ENCODE measurements around the gene MALL.
"Not testable (repeated sequence)": the region's sequence is repeated elsewhere in the genome, so short reads cannot be mapped to it uniquely, and the experiment has no call there.

Gene MALL

DNA sequence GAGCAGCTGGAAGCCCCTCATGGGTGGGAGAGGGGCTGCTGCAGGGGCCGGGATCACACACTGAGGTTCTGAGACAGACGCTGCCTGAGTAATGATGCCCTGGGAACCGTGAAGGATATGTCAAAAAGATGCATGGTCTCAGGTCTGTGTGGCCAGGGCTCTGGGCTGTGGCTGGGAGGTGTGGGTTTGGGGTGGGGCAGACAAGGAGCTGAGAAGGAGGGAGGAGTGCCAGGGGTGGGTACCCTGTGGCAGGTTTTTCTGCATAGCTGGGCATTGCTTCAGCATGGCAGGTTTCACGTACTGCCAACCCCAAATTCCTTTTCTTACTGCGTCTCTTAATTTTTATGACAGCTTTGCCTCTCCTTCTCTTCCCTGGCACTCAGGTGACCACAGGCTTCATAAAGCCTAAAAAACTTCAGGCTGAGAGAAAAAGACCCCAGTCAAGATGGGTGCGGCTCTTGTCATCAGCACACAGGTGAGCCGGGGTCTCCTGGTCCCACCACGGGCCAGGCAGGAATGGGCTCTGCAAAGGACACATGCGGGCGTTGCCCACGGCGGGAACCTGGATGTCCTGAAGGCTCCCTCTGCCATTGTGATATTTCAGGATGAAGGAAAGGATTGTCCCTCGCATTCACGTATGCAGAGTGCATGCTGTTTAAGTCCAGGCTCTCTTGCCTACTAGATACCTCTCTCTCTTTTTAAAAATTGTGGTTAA is 18.0 kb downstream of the MALL start:
- no peak for DNase-seq

GRCh38 chr2:110095994-110096633 is 19.5 kb downstream of the MALL start:
- DNase-seq: no peak

GRCh38 chr2:110094884-110095534 is 20.6 kb downstream of the MALL start:
- not testable (repeated sequence) for DNase-seq

GRCh38 chr2:110093924-110094323 is 21.7 kb downstream of the MALL start:
- DNase-seq: not testable (repeated sequence)

DNA sequence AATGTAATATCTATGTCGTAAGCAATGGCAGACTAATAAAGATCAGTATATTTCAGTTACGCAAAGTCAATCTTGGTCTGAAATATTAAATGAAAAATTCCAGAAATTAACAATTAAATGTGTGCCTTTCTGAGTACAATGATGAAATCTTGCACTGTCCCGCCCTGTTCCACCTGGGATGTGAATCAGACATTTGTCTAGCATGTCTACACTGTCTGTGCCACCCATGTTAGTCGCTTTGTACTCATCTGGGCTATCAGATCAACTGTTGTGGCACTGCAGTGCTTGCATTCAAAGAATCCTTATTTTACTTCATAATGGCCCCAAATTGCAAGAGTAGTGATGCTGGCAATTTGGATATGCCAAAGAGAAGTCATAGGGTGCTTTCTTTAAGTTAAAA is 25.5 kb downstream of the MALL start:
- DNase-seq: not testable (repeated sequence)

DNA sequence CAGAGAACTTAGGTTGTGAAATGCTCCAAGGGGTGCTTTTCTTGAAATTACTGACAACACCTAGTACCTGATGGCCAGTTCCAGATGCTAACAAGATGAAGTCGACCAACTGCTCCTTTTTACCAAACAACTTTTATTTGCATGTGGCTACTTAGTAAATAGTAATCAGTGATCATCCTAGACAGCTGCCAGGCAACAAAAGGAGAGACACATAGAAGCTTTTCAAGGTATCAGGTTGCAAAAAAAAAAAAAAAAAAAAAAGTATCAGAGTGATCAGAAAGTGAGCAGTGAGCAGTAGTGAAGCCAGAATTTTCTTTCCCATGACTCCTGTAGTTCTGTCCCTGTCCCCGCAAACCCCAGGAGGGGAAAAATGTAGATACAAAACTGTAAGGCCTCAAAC is 31.9 kb downstream of the MALL start:
- not testable (repeated sequence) for DNase-seq

DNA sequence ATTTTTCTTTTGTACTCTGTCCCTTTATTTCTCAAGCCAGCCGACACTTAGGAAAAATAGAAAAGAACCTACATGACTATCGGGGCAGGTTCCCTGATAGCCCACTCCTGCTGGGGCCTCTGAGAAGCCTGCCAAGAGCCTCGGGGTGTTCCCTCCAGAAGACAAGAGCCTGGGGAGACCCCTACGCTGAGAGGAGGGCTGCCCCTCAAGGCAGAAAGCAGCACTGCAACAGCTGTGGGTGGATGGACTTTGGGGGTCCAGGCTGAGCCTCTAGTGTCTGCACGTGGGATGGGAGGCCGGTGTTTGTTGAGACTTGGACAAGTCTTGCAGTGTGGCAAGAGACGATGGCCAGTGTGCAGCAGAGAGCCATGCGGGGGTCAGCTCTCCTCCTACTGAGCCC is 32.5 kb downstream of the MALL start:
- not testable (repeated sequence) for DNase-seq

DNA sequence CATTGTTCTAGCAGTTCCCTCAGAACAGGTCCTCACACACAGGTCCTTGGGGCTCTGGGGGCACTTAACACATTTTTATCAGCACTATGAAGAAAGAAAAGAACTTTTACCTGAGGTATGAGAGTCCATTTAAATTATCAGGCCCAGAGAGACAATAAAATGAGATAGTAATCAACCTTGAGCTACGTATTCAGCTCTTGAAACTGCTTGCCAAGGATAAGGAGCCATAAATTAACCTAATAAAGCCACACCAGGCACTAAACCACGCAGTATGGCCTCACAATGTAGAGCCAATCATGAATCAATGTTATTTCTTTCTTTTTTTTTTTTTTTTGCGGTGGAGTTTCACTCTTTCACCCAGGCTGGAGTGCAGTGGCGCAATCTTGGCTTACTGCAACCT is 37.5 kb downstream of the MALL start:
- not testable (repeated sequence) for DNase-seq

- DNase-seq: not testable (repeated sequence)
Observed at GRCh38 chr2:110075896-110076295, 39.7 kb downstream of the MALL start.

DNA sequence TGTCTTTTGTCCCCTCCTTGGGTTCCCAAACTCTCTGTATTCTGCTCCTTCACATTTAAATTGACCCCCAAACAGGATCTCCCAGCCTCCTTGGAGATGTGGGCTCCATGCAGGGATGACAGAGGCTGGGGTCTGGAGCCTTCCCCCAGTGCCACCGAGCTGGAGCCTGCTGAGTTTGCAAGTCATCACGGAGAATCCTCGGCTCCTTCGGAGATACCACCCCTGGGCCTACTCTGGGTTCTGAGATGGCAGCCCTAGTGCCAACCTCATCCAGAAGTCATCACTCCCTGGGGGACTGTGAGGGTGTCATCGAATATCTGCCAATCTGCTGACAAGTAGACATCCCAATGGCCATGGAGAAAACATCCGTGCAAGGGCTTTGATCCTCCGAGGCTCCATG is 45.8 kb downstream of the MALL start:
- not testable (repeated sequence) for DNase-seq

- DNase-seq: not testable (repeated sequence)
Observed at GRCh38 chr2:110068153-110068552, 47.5 kb downstream of the MALL start.

- DNase-seq: not testable (repeated sequence)
Observed at GRCh38 chr2:110062332-110062731, 53.3 kb downstream of the MALL start.

- not testable (repeated sequence) for DNase-seq
Observed at GRCh38 chr2:110060550-110060949, 55.1 kb downstream of the MALL start.

DNA sequence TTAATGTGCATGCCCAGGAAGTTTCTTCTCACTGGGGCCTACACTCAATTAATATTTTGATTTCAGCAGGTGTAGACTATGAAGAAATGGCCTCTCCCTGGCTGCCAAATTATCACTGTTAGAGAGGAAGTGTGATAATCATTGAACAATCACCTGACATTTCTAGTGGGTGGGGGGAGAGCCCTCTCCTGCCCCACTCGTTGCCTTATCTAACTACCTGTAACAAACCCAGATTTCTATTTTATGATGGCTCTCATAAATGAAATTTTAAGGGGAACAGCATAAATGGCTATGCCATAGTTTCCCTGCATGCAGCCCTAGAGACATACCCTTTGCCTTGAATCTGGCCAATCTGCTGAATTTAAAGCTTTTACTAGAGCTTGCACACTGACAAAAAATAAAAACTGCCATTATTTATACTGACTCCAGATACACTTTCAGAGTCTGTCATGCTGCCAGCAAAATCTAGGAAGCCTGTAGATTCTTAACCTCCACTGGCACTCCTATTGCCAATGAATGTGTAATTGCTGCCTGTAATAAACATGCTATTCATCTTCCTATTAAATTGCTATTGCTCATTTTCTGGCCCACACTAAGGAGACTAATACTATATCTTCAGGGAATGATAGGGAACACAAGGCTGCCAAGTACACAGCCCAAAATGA is 55.8 kb downstream of the MALL start:
- DNase-seq: not testable (repeated sequence)

- DNase-seq: not testable (repeated sequence)
Observed at GRCh38 chr2:110059009-110059693, 56.5 kb downstream of the MALL start.

GRCh38 chr2:110058034-110058433 is 57.6 kb downstream of the MALL start:
- not testable (repeated sequence) for DNase-seq

GRCh38 chr2:110055819-110056408 is 59.7 kb downstream of the MALL start:
- not testable (repeated sequence) for DNase-seq

DNA sequence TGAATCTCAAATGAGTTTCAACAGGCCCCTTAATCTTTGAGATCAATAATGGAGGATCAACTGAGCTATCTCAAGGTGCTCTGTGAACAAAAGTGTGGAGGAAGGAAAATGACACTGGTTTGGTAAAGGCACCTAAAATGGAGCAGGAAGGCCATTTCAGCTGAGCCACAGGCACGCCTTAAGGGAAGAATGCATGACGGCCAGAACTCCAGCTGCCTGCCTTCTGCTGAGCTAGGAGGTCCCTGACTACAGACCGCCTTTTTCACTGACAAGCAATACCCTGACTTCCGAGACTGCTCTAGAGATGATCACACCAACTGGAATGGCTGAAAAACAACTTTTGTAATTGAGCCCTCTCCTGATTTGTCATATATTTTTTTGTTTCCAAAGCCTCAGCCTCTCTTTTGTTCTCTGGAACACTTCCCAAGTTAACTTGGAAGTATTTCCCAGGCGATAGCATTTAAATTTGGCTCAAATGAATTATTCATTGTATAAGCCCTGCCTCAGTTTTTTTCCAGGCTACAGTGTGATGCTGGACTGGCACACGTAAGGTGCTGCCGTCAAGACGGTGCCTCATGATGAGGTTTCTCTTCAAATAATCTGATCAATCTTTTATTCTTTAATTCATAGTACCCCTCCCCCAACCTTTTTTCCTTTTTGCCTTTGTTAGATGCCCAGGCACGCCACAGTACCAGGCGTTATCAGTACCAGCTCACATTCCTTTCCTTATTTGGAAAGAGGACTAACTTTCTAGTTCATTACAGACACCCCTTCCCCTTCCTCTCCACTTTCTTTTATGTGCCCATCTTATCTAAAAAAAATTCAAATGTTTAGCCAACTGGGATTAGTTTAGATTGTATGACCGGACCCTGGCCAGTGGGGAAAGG is 60.9 kb downstream of the MALL start:
- DNase-seq: not testable (repeated sequence)

- not testable (repeated sequence) for DNase-seq
Observed at GRCh38 chr2:110053688-110054087, 61.9 kb downstream of the MALL start.

GRCh38 chr2:110052166-110052565 is 63.5 kb downstream of the MALL start:
- DNase-seq: not testable (repeated sequence)

DNA sequence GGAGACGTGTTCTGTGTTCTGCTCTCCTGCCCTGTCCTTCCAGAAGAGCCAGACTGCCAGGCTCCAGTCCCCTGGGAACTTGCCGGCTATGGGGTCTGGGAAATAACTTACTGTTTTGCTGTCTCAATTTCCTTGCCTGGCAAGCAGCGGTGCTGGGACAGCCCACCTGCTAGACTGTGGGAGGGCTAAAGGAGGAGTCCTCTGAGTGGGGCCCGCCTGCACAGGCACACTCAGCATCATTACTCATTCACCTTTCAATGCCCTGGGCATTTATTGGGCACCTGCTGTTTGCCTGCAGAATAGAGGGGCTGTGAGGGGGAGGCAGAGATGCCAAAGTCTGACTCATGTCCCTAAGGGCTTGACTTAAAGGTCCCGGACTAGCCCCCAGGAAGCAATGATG is 65.4 kb downstream of the MALL start:
- not testable (repeated sequence) for DNase-seq
